GM18868 (cell line): Measurements from ENCODE around the gene NRGN.
A peak's percentile ranks its signal among the peaks of the same experiment; 100 is the strongest.

Source experiments
- ATAC-seq: cut with Tn5 transposase; IDR thresholded peaks from one replicate; pipeline ENCODE4 v1.9.1; 2021; ENCODE audit warnings: mild to moderate bottlenecking, moderate library complexity; ENCODE audit not compliant: unreplicated experiment

NRGN gene

DNA sequence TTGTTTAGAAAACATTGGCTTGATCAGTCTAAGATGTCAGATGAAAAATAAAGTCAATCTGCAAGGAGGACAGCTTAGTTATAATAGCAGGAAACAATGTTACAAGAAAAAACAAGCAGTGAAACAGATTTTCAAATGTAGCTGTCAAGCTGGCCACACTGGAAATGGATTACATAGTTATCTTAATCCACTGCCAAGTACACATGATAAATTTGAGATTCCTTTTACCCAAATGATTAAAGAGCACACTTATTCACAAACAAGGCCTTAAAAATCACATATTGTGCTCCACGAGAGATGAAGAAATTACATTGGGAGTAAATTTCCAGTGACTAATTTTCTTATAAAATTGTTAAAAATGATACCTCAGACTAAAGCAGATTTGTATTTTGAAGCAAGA, 39.8 kb downstream of the NRGN start:
- ATAC-seq: no peak

DNA sequence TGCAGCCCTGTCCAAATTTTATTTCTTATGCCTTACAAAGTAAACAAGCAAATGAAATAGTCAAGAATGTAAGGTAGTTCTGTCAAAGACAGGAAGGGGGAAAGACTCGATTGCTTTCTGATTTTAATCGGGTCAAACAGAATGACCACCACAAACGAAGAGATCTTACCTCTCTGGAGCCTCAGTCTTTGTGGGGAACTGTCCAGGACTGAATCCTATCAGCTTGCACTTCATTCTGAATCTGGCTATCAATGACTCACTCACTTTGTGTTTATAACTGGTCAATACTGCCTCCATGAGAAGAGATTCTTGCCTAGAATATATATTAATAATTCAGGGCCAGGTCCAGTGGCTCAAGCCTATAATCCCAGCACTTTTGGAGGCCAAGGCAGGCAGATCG, 43.3 kb downstream of the NRGN start:
- no peak for ATAC-seq

DNA sequence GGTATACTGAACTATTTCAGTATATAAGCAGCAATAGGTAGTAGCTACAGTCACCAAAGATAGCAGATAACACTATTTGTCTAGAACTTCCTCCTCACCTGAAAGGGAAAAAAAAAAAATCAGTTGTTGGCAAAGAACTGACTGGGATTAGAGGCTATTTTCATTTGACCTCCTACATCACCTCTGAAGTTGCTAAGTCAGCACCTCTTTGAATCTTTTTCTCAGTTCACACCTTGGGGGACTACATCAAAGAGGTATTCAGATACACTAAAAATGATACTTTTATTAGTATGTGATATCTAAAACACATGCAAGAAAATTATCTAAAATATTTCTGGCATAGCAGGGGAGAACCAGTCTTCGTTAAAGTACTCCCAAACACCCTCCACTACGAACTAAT, 44.3 kb downstream of the NRGN start:
- no peak for ATAC-seq

DNA sequence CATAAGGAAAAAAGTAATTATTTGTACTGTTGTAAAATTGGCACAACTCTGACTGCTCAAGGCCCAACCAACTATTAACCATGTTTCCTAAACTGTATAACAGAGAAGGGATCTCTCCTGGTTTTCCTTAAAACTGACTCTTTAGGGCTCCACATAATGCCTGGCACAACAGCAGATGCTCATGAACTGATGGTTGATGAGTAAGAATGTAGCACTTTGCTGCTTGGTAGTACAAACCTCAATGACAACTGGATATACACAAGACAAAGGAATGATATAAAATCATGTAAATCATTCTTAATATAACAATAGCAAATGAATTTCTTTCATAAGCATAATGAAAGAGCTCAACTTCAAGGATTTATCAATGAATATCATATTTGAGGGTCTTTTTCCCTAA, 48.8 kb downstream of the NRGN start:
- ATAC-seq: no peak

DNA sequence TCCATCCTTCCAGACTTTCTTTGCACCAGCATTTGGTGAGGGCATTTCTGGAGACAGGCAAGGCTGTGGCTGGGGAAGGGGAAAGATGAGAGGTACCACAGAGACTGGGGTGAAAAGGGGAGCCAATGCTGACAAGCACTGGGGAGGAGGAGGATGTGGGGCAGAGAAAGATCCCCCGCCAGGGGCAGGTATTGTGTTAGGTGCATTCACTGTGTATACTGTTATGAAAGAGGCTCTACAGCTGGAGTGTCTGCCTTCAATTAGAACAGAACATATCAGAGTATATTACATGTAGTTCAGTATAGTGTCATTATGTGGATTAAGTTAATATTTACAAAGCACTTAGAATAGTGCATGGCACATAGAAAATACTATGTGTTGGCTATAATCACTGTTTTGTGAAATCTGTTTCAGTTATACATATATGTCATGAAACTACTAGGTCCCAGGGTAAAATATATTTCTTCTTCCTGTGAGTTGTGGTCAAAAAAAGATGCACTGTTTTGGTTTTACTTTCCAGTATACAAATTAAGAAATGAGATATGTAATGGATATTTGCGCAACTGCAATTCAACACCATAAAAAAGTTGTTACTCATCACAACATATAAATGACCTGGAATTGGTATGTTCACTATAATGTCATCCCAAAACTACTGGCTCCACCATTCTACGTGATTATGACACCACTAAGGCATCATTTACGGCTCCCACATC, 52.0 kb downstream of the NRGN start:
- ATAC-seq: peak; percentile 66

DNA sequence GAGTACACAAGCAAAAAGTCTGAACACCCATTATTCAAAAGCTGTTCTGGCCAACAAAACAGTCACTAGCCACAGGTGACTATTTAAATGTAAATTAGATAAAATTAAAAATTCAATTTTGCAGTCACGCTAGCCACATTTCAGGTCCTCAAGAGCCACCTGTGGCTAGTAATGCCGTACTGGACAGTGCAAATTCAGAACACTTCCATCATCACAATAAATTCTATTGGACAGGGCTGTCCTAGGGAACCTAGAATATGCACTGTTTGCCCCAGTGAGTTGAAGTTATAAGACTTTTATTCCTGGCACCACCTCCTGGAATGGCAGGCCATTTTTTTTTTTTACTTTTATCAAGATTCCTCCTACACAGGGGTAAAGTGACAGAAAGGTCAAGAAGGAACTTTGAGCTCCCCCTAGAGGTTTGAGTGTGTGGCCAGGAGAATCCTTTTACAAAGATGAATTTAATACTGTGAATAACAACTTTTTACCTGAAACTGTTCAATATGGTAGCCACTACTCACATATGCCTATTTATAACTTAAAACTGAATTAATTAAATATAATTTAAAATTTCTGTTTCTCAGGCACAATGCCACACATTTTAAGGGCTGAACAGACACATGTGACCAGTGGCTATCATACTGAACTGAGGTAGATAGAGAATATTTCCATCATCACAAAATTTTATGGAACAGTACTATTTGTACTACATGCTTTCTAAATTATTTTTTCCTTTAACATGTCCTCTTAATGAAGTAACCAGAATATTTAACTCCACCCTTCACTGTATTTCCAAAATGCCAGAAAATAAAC, 53.9 kb downstream of the NRGN start:
- ATAC-seq: peak; percentile 64

DNA sequence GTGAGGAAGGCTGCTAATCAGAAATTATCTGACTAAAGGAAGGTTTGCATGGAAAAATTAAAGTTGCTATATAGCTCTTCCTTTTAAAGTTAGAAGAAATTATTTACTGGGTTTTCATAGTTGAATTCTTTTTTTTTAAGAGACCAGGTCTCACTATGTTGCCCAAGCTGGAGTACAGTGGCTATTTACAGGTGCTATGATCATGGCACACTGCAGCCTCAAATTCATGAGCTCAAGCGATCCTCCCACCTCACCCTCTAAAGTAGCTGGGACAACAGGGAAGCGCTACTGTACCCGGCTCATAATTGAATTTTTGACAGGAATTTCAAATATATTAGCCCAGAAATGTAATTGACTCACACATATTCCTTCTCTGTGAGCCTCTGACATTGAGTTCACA, 56.6 kb downstream of the NRGN start:
- ATAC-seq: no peak
